GM23338 (cell line): ENCODE results near the gene KLF2. TPM values are rescaled to one million over a fixed set of nuclear protein-coding genes. Genes with fewer than 3 reads are reported as not detected.

Experiments
- ATAC-seq: fragments of 200-7000 bp; cut with Tn5 transposase; 3 replicates; pipeline ENCODE4 v1.9.1; 2020
- DNase-seq: peaks from one replicate; pipeline ENCODE4 v3.0.0-alpha.2; 2015; ENCODE audit warnings: low spot score
- H2AFZ ChIP-seq: fragments of 200-600 bp; sonication (generic); 2 replicates; pipeline ENCODE4 v1.8.0; 2016; ENCODE audit warnings: antibody characterized with exemption, mild to moderate bottlenecking, moderate library complexity
- H3F3A ChIP-seq: fragments of 200-600 bp; sonication (generic); replicated peaks from 2 replicates; pipeline ENCODE4 v1.8.0; 2017; ENCODE audit warnings: antibody characterized with exemption, mixed run types, low read depth
- H3K27ac ChIP-seq: fragments of 200-600 bp; sonication (generic); 2 replicates; pipeline ENCODE4 v1.6.1; 2016; ENCODE audit warnings: low read depth
- H3K27me3 ChIP-seq: fragments of 200-600 bp; sonication (generic); 2 replicates; pipeline ENCODE4 v1.8.0; 2016; ENCODE audit warnings: mild to moderate bottlenecking, mixed run types, moderate library complexity; ENCODE audit not compliant: insufficient read depth
- H3K36me3 ChIP-seq: fragments of 200-600 bp; sonication (generic); 2 replicates; pipeline ENCODE4 v1.8.0; 2016; ENCODE audit warnings: mild to moderate bottlenecking; ENCODE audit not compliant: insufficient read depth
- H3K4me1 ChIP-seq: fragments of 200-600 bp; sonication (generic); 2 replicates; pipeline ENCODE4 v1.8.0; 2016; ENCODE audit warnings: mild to moderate bottlenecking, moderate library complexity; ENCODE audit not compliant: insufficient read depth
- H3K4me2 ChIP-seq: fragments of 200-600 bp; sonication (generic); 2 replicates; pipeline ENCODE4 v1.7.1; 2017; ENCODE audit warnings: mixed run types
- H3K4me3 ChIP-seq: fragments of 200-600 bp; sonication (generic); 2 replicates; pipeline ENCODE4 v1.6.1; 2016; ENCODE audit warnings: mixed run types
- H3K79me2 ChIP-seq: fragments of 200-600 bp; sonication (generic); replicated peaks from 2 replicates; pipeline ENCODE4 v1.8.0; 2017; ENCODE audit warnings: mild to moderate bottlenecking; ENCODE audit not compliant: insufficient read depth
- H3K9me2 ChIP-seq: fragments of 200-600 bp; sonication (generic); 2 replicates; pipeline ENCODE4 v1.8.0; 2017; ENCODE audit not compliant: insufficient read depth
- H4K20me1 ChIP-seq: fragments of 200-600 bp; sonication (generic); replicated peaks from 2 replicates; pipeline ENCODE4 v1.8.0; 2017; ENCODE audit warnings: mild to moderate bottlenecking; ENCODE audit not compliant: insufficient read depth
- H3K27ac Mint-ChIP-seq: 2 replicates; pipeline ENCODE4 v1.8.0; 2020; ENCODE audit warnings: inconsistent platforms, mild to moderate bottlenecking, moderate library complexity, mixed read lengths
- H3K27me3 Mint-ChIP-seq: 3 replicates; pipeline ENCODE4 v1.8.0; 2022; ENCODE audit warnings: low read depth, mild to moderate bottlenecking, moderate library complexity, mixed read lengths, inconsistent platforms; ENCODE audit not compliant: insufficient read depth, poor library complexity
- H3K36me3 Mint-ChIP-seq: 3 replicates; pipeline ENCODE4 v1.8.0; 2021; ENCODE audit warnings: low read depth, mild to moderate bottlenecking, inconsistent platforms, moderate library complexity, mixed read lengths
- H3K4me1 Mint-ChIP-seq: 3 replicates; pipeline ENCODE4 v1.8.0; 2020; ENCODE audit warnings: mild to moderate bottlenecking, inconsistent platforms, mixed read lengths
- H3K4me3 Mint-ChIP-seq: 3 replicates; pipeline ENCODE4 v1.8.0; 2021; ENCODE audit warnings: moderate library complexity, mild to moderate bottlenecking, inconsistent platforms, mixed read lengths
- H3K9me3 Mint-ChIP-seq: 3 replicates; pipeline ENCODE4 v1.8.0; 2020; ENCODE audit warnings: moderate library complexity, mild to moderate bottlenecking, inconsistent platforms, mixed read lengths
- CREB1 ChIP-seq: fragments of 250-450 bp; sonication (Bioruptor Pico); IDR thresholded peaks from 2 replicates; pipeline ENCODE4 v1.5.0; 2020; ENCODE audit warnings: low read depth, mild to moderate bottlenecking, moderate library complexity
- EZH2 ChIP-seq: fragments of 200-600 bp; sonication (generic); IDR thresholded peaks from one replicate; pipeline ENCODE4 v1.8.0; 2017; ENCODE audit warnings: antibody characterized with exemption, mild to moderate bottlenecking, low read depth; ENCODE audit not compliant: unreplicated experiment
- EZH2phosphoT487 ChIP-seq: fragments of 200-600 bp; sonication (generic); IDR thresholded peaks from one replicate; pipeline ENCODE4 v1.8.1; 2018; ENCODE audit warnings: antibody characterized with exemption; ENCODE audit not compliant: unreplicated experiment
- JUNB ChIP-seq: IDR thresholded peaks from one replicate; pipeline ENCODE4 v1.6.1; 2016; ENCODE audit warnings: antibody characterized with exemption; ENCODE audit not compliant: unreplicated experiment
- NANOG ChIP-seq: IDR thresholded peaks from 2 replicates; pipeline ENCODE4 v1.6.1; 2016; ENCODE audit warnings: antibody characterized with exemption, borderline replicate concordance
- POLR2AphosphoS5 ChIP-seq: IDR thresholded peaks from 2 replicates; pipeline ENCODE4 v1.6.1; 2016; ENCODE audit warnings: antibody characterized with exemption, low read depth
- STAT1 ChIP-seq: IDR thresholded peaks from one replicate; pipeline ENCODE4 v1.6.1; 2016; ENCODE audit warnings: antibody characterized with exemption; ENCODE audit not compliant: unreplicated experiment
- ZNF114 ChIP-seq: fragments of 250-450 bp; sonication (Bioruptor Pico); IDR thresholded peaks from 2 replicates; pipeline ENCODE4 v1.5.0; 2020; ENCODE audit warnings: mild to moderate bottlenecking, moderate library complexity
- ZNF331 ChIP-seq: fragments of 250-450 bp; sonication (Bioruptor Pico); IDR thresholded peaks from 2 replicates; pipeline ENCODE4 v1.5.0; 2020; ENCODE audit warnings: low read depth, mild to moderate bottlenecking, moderate library complexity
- polyA plus RNA-seq: library from polyadenylated mRNA; unstranded; fragments of >200 nt; fragmentation: Nextera tagmentation; extraction: Ambion mirVana; gene quantifications from 2 replicates; pipeline ENCODE4 v1.2.1, GENCODE V29; 2016
- total RNA-seq: library from RNA; depleted of rRNA; stranded (reverse); fragments of >200 nt; shearing (Covaris generic); gene quantifications from 2 replicates; pipeline ENCODE4 v1.2.3, GENCODE V29; 2014
- TF ChIP-seq, protein P1 (sequence below), 2 experiments: fragments of 200-600 bp in 1 of 2; sonication (generic) in 1 of 2; conservative IDR thresholded peaks; 2 replicates each; pipeline versions ENCODE4 v1.5.1 to v1.6.1; 2016 to 2017; ENCODE audit warnings: antibody characterized with exemption in 2 of 2, low read depth in 2 of 2, mild to moderate bottlenecking in 2 of 2, moderate library complexity in 1 of 2
- TF ChIP-seq, protein P2 (sequence below): fragments of 250-450 bp; sonication (Bioruptor Pico); IDR thresholded peaks from 2 replicates; pipeline ENCODE4 v1.5.0; 2020; ENCODE audit warnings: mild to moderate bottlenecking, moderate library complexity

The KLF2 gene
- total and polyA plus RNA-seq, 2 experiments from 2014 or later = 0.90 TPM; not detected in 1

DNA sequence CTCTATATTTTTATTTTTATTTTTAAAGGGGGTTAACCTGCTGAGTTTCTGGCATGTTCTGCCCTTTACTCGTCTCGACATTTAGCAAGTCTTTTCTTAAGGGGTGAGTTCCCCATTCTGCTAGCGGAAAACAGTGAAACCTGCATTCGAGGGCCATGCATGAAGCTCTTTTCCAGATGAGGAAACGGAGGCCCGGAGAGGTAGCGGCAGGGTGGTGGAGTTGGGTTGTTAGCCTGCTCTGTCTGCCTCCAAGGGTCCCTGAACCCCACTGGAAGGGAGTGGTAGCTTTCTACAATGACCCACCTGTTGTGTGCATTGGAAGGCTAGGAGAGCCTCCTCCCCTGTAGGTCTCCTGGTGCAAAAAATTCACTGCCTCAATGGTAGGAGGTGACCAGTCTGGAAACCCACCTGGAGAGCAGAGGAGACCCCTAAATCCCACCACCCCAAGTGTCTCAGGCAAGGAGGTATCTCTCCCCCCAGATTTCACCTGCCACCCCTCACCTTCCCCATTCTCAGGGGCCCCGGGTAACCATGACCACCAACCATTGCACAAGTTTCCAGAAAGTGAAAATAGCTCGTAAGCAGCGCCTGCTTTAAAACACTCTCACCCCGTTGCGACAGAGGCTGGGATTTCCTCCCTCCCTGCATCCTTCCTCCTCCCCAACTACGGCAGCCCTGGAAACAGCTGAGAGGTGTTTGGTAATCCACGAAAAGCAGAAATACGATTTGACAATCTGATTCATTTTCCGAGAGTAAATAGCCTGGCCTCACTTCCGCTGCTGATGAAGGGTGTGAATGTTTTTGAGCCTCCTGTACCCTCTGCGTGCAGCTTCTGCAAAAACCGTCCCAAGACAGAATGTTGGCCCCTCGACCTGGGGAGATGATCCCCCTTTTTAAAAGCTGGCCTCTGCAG is 3.5 kb downstream of the KLF2 start:
- Histone ChIP-seq H4K20me1 (peaks cover 4% of the 10 kb centered on the region; the same call in 1 of the 2 replicates), H3K27me3 (peaks cover 69% of the 10 kb centered on the region), H2AFZ (no peak overlapping the region), H3F3A (no peaks in the 10 kb centered on the region), H3K36me3 (no peaks in the 10 kb centered on the region), H3K4me1 (no peaks in the 10 kb centered on the region; the same call in 1 of the 2 replicates), H3K4me3 (no peak overlapping the region), H3K4me2 (no peak overlapping the region), H3K27ac (no peak overlapping the region), H3K9me2 (no peaks in the 10 kb centered on the region), H3K79me2 (no peaks in the 10 kb centered on the region)
- H3K27me3 Mint-ChIP-seq = peaks cover 61% of the 10 kb centered on the region
- no peak for ATAC-seq
- TF ChIP-seq CREB1 (CRISPR knock-in tag) (no peak), ZNF331 (CRISPR knock-in tag) (no peak), EZH2 (no peak), STAT1 (no peak), NANOG (no peak), EZH2phosphoT487 (no peak), POLR2AphosphoS5 (no peak), ZNF114 (CRISPR knock-in tag) (no peak), JUNB (no peak)
- TF ChIP-seq, protein P1, sequence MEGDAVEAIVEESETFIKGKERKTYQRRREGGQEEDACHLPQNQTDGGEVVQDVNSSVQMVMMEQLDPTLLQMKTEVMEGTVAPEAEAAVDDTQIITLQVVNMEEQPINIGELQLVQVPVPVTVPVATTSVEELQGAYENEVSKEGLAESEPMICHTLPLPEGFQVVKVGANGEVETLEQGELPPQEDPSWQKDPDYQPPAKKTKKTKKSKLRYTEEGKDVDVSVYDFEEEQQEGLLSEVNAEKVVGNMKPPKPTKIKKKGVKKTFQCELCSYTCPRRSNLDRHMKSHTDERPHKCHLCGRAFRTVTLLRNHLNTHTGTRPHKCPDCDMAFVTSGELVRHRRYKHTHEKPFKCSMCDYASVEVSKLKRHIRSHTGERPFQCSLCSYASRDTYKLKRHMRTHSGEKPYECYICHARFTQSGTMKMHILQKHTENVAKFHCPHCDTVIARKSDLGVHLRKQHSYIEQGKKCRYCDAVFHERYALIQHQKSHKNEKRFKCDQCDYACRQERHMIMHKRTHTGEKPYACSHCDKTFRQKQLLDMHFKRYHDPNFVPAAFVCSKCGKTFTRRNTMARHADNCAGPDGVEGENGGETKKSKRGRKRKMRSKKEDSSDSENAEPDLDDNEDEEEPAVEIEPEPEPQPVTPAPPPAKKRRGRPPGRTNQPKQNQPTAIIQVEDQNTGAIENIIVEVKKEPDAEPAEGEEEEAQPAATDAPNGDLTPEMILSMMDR (conservative IDR thresholded peaks at IDR 0.05; ENCODE audit: low read depth in 2 of 2) = no peak
- TF ChIP-seq, protein P2, sequence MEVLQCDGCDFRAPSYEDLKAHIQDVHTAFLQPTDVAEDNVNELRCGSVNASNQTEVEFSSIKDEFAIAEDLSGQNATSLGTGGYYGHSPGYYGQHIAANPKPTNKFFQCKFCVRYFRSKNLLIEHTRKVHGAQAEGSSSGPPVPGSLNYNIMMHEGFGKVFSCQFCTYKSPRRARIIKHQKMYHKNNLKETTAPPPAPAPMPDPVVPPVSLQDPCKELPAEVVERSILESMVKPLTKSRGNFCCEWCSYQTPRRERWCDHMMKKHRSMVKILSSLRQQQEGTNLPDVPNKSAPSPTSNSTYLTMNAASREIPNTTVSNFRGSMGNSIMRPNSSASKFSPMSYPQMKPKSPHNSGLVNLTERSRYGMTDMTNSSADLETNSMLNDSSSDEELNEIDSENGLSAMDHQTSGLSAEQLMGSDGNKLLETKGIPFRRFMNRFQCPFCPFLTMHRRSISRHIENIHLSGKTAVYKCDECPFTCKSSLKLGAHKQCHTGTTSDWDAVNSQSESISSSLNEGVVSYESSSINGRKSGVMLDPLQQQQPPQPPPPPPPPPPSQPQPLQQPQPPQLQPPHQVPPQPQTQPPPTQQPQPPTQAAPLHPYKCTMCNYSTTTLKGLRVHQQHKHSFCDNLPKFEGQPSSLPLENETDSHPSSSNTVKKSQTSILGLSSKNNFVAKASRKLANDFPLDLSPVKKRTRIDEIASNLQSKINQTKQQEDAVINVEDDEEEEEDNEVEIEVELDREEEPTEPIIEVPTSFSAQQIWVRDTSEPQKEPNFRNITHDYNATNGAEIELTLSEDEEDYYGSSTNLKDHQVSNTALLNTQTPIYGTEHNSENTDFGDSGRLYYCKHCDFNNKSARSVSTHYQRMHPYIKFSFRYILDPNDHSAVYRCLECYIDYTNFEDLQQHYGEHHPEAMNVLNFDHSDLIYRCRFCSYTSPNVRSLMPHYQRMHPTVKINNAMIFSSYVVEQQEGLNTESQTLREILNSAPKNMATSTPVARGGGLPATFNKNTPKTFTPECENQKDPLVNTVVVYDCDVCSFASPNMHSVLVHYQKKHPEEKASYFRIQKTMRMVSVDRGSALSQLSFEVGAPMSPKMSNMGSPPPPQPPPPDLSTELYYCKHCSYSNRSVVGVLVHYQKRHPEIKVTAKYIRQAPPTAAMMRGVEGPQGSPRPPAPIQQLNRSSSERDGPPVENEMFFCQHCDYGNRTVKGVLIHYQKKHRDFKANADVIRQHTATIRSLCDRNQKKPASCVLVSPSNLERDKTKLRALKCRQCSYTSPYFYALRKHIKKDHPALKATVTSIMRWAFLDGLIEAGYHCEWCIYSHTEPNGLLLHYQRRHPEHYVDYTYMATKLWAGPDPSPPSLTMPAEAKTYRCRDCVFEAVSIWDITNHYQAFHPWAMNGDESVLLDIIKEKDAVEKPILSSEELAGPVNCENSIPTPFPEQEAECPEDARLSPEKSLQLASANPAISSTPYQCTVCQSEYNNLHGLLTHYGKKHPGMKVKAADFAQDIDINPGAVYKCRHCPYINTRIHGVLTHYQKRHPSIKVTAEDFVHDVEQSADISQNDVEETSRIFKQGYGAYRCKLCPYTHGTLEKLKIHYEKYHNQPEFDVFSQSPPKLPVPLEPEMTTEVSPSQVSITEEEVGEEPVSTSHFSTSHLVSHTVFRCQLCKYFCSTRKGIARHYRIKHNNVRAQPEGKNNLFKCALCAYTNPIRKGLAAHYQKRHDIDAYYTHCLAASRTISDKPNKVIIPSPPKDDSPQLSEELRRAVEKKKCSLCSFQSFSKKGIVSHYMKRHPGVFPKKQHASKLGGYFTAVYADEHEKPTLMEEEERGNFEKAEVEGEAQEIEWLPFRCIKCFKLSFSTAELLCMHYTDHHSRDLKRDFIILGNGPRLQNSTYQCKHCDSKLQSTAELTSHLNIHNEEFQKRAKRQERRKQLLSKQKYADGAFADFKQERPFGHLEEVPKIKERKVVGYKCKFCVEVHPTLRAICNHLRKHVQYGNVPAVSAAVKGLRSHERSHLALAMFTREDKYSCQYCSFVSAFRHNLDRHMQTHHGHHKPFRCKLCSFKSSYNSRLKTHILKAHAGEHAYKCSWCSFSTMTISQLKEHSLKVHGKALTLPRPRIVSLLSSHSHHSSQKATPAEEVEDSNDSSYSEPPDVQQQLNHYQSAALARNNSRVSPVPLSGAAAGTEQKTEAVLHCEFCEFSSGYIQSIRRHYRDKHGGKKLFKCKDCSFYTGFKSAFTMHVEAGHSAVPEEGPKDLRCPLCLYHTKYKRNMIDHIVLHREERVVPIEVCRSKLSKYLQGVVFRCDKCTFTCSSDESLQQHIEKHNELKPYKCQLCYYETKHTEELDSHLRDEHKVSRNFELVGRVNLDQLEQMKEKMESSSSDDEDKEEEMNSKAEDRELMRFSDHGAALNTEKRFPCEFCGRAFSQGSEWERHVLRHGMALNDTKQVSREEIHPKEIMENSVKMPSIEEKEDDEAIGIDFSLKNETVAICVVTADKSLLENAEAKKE (CRISPR knock-in tag) = no peak
- no peak overlapping the region; the same call in 2 of the 3 replicates for H3K4me3 Mint-ChIP-seq
- no peaks in the 10 kb centered on the region for H3K36me3 Mint-ChIP-seq
- no peak for DNase-seq
- H3K4me1 Mint-ChIP-seq = no peaks in the 10 kb centered on the region
- no peak overlapping the region for H3K27ac Mint-ChIP-seq
- no peaks in the 10 kb centered on the region for H3K9me3 Mint-ChIP-seq
